CD4-positive, alpha-beta T cell treated with Interleukin-17A for 1 hour (primary cell): ENCODE results near the gene HNF4A.

ENCODE experiments used
- DNase-seq: peaks from one replicate; pipeline ENCODE4 v3.0.0-alpha.2; 2020

The HNF4A gene

GRCh38 chr20:44426879-44427790, 71.6 kb downstream of the HNF4A start:
- DNase-seq, result no peak

- no peak for DNase-seq
Measured at GRCh38 chr20:44427804-44428173, 72.3 kb downstream of the HNF4A start.

GRCh38 chr20:44428174-44429016, 72.9 kb downstream of the HNF4A start:
- DNase-seq, result no peak

- no peak for DNase-seq
Measured at GRCh38 chr20:44429017-44429339, 73.5 kb downstream of the HNF4A start.

DNA sequence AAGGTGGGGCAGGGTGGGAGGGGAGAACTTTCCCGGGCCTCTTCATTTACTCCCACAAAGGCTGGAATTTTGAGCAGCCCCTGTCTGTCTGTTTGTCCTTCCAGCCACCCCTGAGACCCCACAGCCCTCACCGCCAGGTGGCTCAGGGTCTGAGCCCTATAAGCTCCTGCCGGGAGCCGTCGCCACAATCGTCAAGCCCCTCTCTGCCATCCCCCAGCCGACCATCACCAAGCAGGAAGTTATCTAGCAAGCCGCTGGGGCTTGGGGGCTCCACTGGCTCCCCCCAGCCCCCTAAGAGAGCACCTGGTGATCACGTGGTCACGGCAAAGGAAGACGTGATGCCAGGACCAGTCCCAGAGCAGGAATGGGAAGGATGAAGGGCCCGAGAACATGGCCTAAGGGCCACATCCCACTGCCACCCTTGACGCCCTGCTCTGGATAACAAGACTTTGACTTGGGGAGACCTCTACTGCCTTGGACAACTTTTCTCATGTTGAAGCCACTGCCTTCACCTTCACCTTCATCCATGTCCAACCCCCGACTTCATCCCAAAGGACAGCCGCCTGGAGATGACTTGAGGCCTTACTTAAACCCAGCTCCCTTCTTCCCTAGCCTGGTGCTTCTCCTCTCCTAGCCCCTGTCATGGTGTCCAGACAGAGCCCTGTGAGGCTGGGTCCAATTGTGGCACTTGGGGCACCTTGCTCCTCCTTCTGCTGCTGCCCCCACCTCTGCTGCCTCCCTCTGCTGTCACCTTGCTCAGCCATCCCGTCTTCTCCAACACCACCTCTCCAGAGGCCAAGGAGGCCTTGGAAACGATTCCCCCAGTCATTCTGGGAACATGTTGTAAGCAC, 74.1 kb downstream of the HNF4A start:
- no peak for DNase-seq

GRCh38 chr20:44430270-44431065, 75.0 kb downstream of the HNF4A start:
- no peak for DNase-seq

DNA sequence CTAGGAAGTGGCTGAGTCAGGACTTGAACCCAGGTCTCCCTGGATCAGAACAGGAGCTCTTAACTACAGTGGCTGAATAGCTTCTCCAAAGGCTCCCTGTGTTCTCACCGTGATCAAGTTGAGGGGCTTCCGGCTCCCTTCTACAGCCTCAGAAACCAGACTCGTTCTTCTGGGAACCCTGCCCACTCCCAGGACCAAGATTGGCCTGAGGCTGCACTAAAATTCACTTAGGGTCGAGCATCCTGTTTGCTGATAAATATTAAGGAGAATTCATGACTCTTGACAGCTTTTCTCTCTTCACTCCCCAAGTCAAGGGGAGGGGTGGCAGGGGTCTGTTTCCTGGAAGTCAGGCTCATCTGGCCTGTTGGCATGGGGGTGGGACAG, 75.6 kb downstream of the HNF4A start:
- DNase-seq, result no peak

DNA sequence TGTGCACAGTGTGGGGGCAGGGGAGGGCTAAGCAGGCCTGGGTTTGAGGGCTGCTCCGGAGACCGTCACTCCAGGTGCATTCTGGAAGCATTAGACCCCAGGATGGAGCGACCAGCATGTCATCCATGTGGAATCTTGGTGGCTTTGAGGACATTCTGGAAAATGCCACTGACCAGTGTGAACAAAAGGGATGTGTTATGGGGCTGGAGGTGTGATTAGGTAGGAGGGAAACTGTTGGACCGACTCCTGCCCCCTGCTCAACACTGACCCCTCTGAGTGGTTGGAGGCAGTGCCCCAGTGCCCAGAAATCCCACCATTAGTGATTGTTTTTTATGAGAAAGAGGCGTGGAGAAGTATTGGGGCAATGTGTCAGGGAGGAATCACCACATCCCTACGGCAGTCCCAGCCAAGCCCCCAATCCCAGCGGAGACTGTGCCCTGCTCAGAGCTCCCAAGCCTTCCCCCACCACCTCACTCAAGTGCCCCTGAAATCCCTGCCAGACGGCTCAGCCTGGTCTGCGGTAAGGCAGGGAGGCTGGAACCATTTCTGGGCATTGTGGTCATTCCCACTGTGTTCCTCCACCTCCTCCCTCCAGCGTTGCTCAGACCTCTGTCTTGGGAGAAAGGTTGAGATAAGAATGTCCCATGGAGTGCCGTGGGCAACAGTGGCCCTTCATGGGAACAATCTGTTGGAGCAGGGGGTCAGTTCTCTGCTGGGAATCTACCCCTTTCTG, 76.2 kb downstream of the HNF4A start:
- no peak for DNase-seq

DNA sequence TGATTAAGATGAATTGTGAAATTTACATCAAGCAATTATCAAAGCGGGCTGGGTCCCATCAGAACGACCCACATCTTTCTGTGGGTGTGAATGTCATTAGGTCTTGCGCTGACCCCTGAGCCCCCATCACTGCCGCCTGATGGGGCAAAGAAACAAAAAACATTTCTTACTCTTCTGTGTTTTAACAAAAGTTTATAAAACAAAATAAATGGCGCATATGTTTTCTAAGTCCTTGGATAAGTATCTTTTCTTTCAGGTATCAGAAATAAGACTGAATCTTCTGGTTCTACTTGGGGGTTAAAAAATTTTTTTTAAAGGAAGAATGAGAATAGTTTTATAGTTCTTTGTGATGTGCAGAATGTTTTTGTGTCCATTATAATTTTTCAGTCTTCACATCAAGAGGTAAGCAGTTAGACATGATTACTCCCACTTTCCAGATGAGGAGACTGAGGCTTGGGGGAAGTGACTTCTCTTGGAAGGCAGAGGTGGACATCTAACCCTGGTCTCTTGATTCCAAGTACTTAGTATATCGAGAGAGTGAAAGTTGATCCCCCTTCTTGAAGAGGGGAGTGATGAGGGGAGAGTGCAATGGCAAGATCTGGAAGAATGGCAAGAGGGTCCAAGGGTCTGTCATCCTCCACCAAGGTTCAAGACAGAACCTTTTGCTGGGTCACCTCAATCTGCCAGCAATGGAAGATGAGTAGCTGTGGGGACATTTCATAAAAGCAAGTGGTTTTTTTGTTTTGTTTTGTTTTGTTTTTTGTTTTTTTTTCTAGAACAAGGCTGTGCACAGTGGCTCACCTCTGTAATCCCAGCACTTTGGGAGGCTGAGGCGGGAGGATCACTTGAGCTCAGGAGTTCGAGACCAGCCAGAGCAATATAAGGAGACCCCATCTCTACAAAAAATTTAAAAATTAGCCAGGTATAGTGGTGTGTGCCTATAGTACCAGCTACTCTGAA, 77.4 kb downstream of the HNF4A start:
- no peak for DNase-seq

- DNase-seq, result no peak
Measured at GRCh38 chr20:44433751-44434538, 78.4 kb downstream of the HNF4A start.

DNA sequence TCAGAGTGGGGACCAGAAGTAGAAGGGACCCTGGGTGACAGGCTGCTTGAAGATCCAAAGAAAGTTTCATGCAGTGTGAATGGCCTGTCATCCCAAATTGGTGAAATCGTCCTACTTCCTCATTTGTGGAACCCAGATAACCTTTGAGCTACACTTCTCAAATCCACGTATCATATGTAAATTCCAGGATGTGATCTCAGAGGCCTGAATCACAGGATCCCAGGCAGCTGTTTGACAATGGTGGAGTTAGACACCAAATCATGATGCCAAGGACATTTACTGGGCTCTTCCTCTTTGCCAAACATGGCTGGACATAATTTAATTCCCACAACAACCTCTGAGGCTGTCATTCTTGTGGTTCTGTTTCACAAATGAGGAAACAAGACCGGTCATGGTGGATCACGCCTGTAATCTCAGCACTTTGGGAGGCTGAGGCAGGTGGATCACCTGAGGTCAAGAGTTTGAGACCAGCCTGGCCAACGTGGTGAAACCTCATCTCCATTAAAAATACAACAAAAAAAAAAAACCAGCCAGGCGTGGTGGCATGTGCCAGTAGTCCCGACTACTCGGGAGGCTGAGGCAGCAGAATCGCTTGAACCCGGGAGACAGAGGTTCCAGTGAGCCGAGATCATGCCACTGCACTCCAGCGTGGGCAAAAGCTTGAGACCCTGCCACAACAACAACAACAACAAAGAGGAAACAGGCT, 80.3 kb downstream of the HNF4A start:
- no peak for DNase-seq

- DNase-seq, result no peak
Measured at GRCh38 chr20:44436393-44436792, 80.9 kb downstream of the HNF4A start.

- no peak for DNase-seq
Measured at GRCh38 chr20:44437497-44437896, 82.0 kb downstream of the HNF4A start.

GRCh38 chr20:44438782-44439181, 83.3 kb downstream of the HNF4A start:
- no peak for DNase-seq

GRCh38 chr20:44439318-44439717, 83.8 kb downstream of the HNF4A start:
- DNase-seq, result no peak

GRCh38 chr20:44442298-44443070, 87.0 kb downstream of the HNF4A start:
- no peak for DNase-seq

DNA sequence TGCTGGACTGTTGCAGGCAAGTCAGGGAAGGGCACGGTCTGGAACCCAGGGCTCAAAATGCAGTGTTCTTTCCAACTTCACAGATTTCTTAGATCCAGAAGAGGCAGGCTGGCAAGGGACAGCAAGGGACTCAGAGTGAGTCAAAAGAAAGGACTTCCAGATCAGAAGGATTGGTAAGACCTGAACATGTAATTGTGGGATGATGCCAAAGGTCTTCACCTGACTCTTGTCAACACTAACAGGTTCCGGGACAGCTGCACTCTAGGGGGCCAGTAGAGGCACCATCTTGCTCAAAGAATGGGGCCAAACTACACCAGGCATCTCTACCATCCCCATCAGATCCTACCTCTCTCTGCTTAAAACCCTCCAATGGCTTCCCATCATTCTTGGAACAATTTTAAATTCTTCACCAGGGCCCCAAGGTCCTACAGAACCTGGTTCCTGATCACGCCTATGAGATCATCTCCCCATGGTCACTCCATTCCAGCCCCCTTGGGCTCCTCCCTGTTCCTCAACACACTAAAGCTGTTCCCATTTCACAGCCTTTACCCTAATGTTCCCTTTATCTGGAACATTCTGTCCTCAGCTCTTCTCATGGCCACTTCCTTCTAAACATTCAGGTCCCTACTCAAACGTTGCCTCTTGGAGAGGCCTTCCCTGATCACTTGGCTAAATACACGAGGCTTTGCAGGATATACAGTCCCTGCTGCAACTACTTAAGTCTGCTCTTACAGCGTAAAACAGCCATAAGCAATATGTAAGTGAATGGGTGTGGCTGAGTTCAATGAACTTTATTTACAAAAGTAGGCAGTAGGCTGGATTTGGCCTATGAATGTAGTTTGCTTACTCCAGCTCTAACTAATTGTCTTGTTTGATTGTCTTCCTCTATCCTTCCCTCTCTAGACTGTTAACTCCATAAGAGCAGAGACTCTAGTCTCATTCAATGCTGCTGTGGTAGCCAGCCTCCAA, 90.5 kb downstream of the HNF4A start:
- DNase-seq, result no peak
